GM12864 (cell line): Measurements from ENCODE around the gene PLD1.

Experiments used
- DNase-seq: peaks from one replicate; pipeline ENCODE4 v3.0.0-alpha.2; 2011; ENCODE audit warnings: low read depth
- H3K4me3 ChIP-seq: 2 replicates; pipeline ENCODE4 v1.5.1; 2011; ENCODE audit warnings: mild to moderate bottlenecking, low read depth, low read length, control low read depth
- TF ChIP-seq, protein P1 (sequence below): IDR thresholded peaks from 2 replicates; pipeline ENCODE4 v1.5.1; 2011; ENCODE audit warnings: low read depth, mild to moderate bottlenecking, moderate library complexity, low read length, control low read depth, inconsistent platforms; ENCODE audit errors: missing control alignments

The PLD1 gene

DNA sequence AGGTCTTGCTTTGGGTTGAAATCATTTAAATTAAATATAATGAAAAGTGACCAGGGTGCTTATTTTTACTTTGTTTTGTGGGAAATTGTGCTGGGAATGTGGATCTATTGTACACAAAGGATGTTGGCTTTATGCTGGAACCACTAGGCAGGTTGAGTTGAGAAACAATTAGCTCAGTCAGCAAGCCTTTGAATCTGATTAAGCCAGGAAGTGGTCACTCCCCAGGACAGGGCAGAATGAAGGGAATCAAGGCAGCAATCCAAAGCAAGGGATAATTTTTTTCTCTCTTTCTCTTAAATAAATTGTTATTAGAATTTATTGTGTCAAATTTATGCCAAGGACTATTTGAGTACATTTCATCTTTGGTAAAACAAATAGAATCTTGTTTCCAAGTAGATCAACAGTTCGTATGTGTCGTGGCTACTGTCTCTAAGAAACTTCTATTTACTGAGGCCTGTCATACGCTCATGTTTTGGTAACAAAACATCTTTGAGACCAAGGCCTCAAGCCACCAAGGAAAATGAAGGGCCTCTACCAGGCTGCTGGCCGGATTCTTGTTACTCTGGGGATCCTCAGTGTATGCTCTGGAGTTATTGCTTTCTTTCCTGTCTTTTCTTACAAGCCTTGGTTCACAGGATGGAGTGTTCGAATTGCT lies 32.7 kb upstream of the PLD1 start, which contains the start of gene TMEM212:
Gene TMEM212 (plus strand): TSS at position 486 of the 655 bp plus-strand sequence. CDS start 35 bp downstream, at position 521.
- H3K4me3 ChIP-seq = no peak within 1 kb of the TSS
- TF ChIP-seq, protein P1, sequence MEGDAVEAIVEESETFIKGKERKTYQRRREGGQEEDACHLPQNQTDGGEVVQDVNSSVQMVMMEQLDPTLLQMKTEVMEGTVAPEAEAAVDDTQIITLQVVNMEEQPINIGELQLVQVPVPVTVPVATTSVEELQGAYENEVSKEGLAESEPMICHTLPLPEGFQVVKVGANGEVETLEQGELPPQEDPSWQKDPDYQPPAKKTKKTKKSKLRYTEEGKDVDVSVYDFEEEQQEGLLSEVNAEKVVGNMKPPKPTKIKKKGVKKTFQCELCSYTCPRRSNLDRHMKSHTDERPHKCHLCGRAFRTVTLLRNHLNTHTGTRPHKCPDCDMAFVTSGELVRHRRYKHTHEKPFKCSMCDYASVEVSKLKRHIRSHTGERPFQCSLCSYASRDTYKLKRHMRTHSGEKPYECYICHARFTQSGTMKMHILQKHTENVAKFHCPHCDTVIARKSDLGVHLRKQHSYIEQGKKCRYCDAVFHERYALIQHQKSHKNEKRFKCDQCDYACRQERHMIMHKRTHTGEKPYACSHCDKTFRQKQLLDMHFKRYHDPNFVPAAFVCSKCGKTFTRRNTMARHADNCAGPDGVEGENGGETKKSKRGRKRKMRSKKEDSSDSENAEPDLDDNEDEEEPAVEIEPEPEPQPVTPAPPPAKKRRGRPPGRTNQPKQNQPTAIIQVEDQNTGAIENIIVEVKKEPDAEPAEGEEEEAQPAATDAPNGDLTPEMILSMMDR = no peak
- no peak for DNase-seq

DNA sequence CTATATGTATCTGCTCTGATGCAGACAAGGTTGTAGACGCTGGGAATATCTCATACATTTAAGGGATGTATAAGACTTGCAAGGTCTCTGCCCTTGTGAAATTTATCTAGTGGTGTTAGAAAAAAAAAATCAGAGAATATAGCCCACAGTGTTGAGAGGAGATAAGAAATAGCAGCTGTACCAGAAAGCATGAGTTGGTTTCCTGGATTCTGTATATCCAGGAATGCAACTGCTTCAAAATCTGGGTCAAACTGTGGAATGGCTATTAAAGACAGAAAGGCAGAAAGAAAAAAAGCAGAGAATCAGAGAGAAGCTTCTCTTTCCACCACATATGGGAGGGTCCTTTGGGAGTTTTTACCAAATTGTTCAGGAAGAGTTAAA lies 31.3 kb upstream of the PLD1 start:
- no peak for DNase-seq
- H3K4me3 ChIP-seq = no peak overlapping the region
- TF ChIP-seq, protein P1 = no peak

DNA sequence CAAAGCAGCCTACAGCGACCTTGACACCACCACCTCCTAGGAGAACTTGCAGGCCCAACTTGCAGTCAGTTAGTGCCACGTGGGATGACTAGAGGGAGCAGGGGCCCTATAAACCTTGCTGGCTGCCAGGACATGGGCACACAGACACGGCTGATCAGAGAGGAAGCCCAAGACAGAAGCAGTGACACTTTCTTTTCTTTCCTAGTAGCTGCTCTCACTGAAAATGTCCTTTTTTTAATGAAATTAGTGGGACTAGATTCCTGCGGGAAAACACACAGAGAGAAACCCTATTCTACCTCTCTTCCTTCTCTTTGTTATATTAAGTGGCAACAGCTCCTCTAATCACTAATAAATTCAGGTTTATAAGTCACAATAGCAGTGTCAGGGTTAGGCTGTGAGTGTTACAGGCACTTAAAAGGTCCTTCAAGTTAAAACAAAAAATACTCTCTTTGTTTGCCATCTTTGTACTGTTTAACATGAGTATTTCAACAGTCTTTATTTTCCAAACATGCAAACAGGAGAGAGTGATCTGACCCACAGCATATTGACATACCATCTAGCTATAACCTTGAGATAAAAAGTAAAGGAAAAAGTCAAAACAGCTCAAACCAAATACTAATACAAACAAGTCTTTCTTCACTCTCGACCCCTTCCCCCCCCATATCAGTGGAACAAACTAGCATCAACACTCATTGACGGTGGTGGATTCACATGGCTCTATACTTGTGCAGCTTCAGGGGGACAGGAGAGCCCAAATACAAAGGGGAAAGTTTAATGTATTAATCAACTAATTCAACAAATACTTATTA lies 30.7 kb upstream of the PLD1 start:
- no peak overlapping the region for H3K4me3 ChIP-seq
- TF ChIP-seq, protein P1 = no peak
- no peak for DNase-seq

DNA sequence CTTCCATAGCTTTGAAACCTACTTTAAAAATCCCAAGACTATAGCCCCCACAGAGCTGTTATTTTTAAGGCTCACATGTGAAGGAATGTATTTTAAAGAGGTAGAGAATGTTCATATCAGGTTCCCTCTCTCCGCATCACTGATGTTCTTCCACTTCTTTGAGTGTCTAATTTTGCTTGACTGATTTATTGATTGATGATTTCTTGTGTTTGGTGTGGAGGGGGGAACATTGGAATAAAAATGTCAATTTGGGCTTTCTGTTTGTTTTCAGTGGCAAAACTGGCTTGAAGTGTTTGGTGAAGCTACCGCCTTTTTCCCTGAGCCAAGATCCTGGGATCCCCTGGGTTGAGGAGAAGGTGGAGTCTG lies 30.1 kb upstream of the PLD1 start:
- no peak overlapping the region for H3K4me3 ChIP-seq
- TF ChIP-seq, protein P1 = no peak
- no peak for DNase-seq

GRCh38 chr3:171839270-171839669 lies 29.0 kb upstream of the PLD1 start:
- no peak overlapping the region for H3K4me3 ChIP-seq
- TF ChIP-seq, protein P1 = no peak
- no peak for DNase-seq

DNA sequence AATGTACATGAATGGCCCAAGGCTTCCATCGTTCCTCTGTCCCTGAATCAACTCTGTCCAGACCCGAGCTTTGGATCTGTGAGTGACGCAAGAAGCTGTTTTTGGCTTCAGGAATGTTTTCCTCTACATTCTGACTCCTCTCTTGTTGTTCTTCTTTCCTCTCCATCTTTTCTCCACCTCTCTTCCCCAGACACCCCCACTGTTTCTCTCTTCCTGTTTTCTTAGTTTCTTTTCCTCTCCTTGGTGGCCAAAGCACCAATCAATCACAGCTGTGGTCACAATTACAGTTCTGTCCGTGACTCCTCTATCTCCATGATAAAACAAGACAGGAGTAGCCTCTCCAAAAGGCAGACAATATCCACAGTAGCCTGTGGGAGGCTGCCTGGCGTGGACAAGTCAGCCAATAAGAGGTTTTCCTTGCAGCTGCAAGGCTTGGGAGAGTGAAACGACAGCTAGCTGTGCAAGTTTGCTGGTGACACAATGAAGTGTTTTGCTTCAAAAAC lies 28.0 kb upstream of the PLD1 start:
- TF ChIP-seq, protein P1 = no peak
- no peak overlapping the region for H3K4me3 ChIP-seq
- no peak for DNase-seq
